Tibial artery (tissue), 4 donors: ENCODE results near the gene MYLK.

Experiments used
- DNase-seq, 2 donors: peaks; one replicate each; pipeline ENCODE4 v3.0.0-alpha.2; 2019
- H3K27ac ChIP-seq, 2 donors: fragments of 200-600 bp; sonication (generic) in 1 of 2; 1 replicate in 1 of 2; 2 replicates in 1 of 2; pipeline ENCODE4 v1.5.1; 2018 to 2019; ENCODE audit warnings: mild to moderate bottlenecking in 1 of 2
- H3K27me3 ChIP-seq, 2 donors: fragments of 200-600 bp; sonication (generic) in 1 of 2; one replicate each; pipeline versions ENCODE4 v1.5.1 to v1.6.0; 2016 to 2019
- H3K36me3 ChIP-seq, 3 donors: fragments of 200-600 bp; sonication (generic) in 2 of 3; one replicate each; pipeline ENCODE4 v1.5.1; 2016 to 2019; ENCODE audit warnings: mild to moderate bottlenecking in 2 of 3
- H3K4me1 ChIP-seq, 4 donors: fragments of 200-600 bp; sonication (generic) in 2 of 4; 1 replicate in 3 of 4; 2 replicates in 1 of 4; pipeline ENCODE4 v1.5.1; 2016 to 2019
- H3K4me3 ChIP-seq, 2 donors: fragments of 200-600 bp; sonication (generic) in 1 of 2; 1 replicate in 1 of 2; 2 replicates in 1 of 2; pipeline ENCODE4 v1.5.1; 2018 to 2019; ENCODE audit warnings: mild to moderate bottlenecking in 2 of 2
- H3K9me3 ChIP-seq, 3 donors: fragments of 200-600 bp; sonication (generic) in 1 of 3; one replicate each; pipeline ENCODE4 v1.5.1; 2016 to 2019
- CTCF ChIP-seq, 2 experiments: fragments of 200-600 bp in 1 of 2; fragments of 450-650 bp in 1 of 2; IDR thresholded peaks; one replicate each; pipeline ENCODE4 v1.5.1; 2017 to 2019; ENCODE audit warnings: antibody characterized with exemption in 2 of 2, mild to moderate bottlenecking in 1 of 2, moderate library complexity in 1 of 2
- intact Hi-C: fragments of 100-400 bp; cut with DNase I; formaldehyde crosslinking; loops from one replicate; pipeline ENCODE4 v1.15.0; 2023; ENCODE audit warnings: low total_unique reads

MYLK gene

GRCh38 chr3:123876858-123877257, 7.3 kb downstream of the MYLK start:
- intact Hi-C loops: no loop called here
- no peak for DNase-seq
- no peaks in the 10 kb centered on the region for H3K9me3 ChIP-seq
- H3K4me1 ChIP-seq: peaks cover 0 to 17% (median 5%) of the 10 kb centered on the region in 4 donors
- H3K27ac ChIP-seq: peak overlapping the region; percentile 26 to 29
- H3K27me3 ChIP-seq: no peaks in the 10 kb centered on the region
- no peak for TF ChIP-seq CTCF (IDR thresholded peaks at IDR 0.05)
- H3K4me3 ChIP-seq: no peak overlapping the region
- H3K36me3 ChIP-seq: no peaks in the 10 kb centered on the region

GRCh38 chr3:123872621-123873020, 11.5 kb downstream of the MYLK start:
- no peak overlapping the region for H3K27ac ChIP-seq
- TF ChIP-seq CTCF (IDR thresholded peaks at IDR 0.05): no peak
- peaks cover 0 to 29% (median 14%) of the 10 kb centered on the region in 4 donors for H3K4me1 ChIP-seq
- H3K4me3 ChIP-seq: no peak overlapping the region
- no peaks in the 10 kb centered on the region for H3K9me3 ChIP-seq
- DNase-seq: no peak
- intact Hi-C loops: no loop called here
- no peaks in the 10 kb centered on the region for H3K36me3 ChIP-seq
- no peaks in the 10 kb centered on the region for H3K27me3 ChIP-seq

- Histone ChIP-seq H3K36me3 (no peaks in the 10 kb centered on the region), H3K4me3 (no peak overlapping the region), H3K4me1 (peaks cover 0 to 22% (median 14%) of the 10 kb centered on the region in 4 donors), H3K27me3 (no peaks in the 10 kb centered on the region), H3K9me3 (no peaks in the 10 kb centered on the region), H3K27ac (no peak overlapping the region)
- DNase-seq: no peak
- intact Hi-C loops: no loop called here
- no peak for TF ChIP-seq CTCF (IDR thresholded peaks at IDR 0.05)
Measured at GRCh38 chr3:123871946-123872345, 12.2 kb downstream of the MYLK start.

- no peaks in the 10 kb centered on the region for H3K27me3 ChIP-seq
- no peaks in the 10 kb centered on the region for H3K9me3 ChIP-seq
- DNase-seq: no peak
- peaks cover 0 to 21% (median 14%) of the 10 kb centered on the region in 4 donors for H3K4me1 ChIP-seq
- no peak for TF ChIP-seq CTCF (IDR thresholded peaks at IDR 0.05)
- H3K36me3 ChIP-seq: peaks cover 0 to 5% (median 0%) of the 10 kb centered on the region in 3 donors
- H3K27ac ChIP-seq: peak overlapping the region; percentile 57 to 59
- H3K4me3 ChIP-seq: no peak overlapping the region
- intact Hi-C loops: no loop called here
Measured at GRCh38 chr3:123870033-123870432, 14.1 kb downstream of the MYLK start.

GRCh38 chr3:123869165-123869564, 15.0 kb downstream of the MYLK start:
- intact Hi-C loops: no loop called here
- DNase-seq: no peak
- H3K9me3 ChIP-seq: no peaks in the 10 kb centered on the region
- H3K27ac ChIP-seq: peak overlapping the region; percentile 57 to 59
- no peaks in the 10 kb centered on the region for H3K27me3 ChIP-seq
- no peak overlapping the region for H3K4me3 ChIP-seq
- peaks cover 0 to 21% (median 14%) of the 10 kb centered on the region in 4 donors for H3K4me1 ChIP-seq
- no peak for TF ChIP-seq CTCF (IDR thresholded peaks at IDR 0.05)
- H3K36me3 ChIP-seq: peaks cover 0 to 5% (median 0%) of the 10 kb centered on the region in 3 donors

- no peaks in the 10 kb centered on the region for H3K27me3 ChIP-seq
- H3K4me1 ChIP-seq: peaks cover 0 to 16% (median 11%) of the 10 kb centered on the region in 4 donors
- DNase-seq: no peak
- intact Hi-C loops: no loop called here
- H3K36me3 ChIP-seq: peaks cover 0 to 5% (median 0%) of the 10 kb centered on the region in 3 donors
- H3K27ac ChIP-seq: no peak overlapping the region
- no peaks in the 10 kb centered on the region for H3K9me3 ChIP-seq
- TF ChIP-seq CTCF (IDR thresholded peaks at IDR 0.05): no peak
- no peak overlapping the region for H3K4me3 ChIP-seq
Measured at GRCh38 chr3:123864706-123865105, 19.4 kb downstream of the MYLK start.
